ENCODE results near the gene S100A8.
"Not testable (repeated sequence)": the region's sequence is repeated elsewhere in the genome, so short reads cannot be mapped to it uniquely, and the experiment has no call there.

The S100A8 gene

GRCh38 chr1:153390938-153391710 is at the start of gene S100A8:
Gene S100A8, minus strand, starts transcription at chr1:153391073. Its CDS starts 538 bp downstream, at chr1:153390535.
- in situ Hi-C loops (cut with HindIII; ENCODE audit: low sequenced_read_pairs), result no loop called here

GRCh38 chr1:153439273-153439672 is 48.4 kb upstream of the S100A8 start:
- in situ Hi-C loops (cut with HindIII; ENCODE audit: low sequenced_read_pairs), result no loop called here

GRCh38 chr1:153438599-153438998 is 47.7 kb upstream of the S100A8 start:
- in situ Hi-C loops (cut with HindIII; ENCODE audit: low sequenced_read_pairs), result no loop called here

- in situ Hi-C loops (cut with HindIII; ENCODE audit: low sequenced_read_pairs), result no loop called here
Observed at GRCh38 chr1:153437236-153437635, 46.4 kb upstream of the S100A8 start.

- in situ Hi-C loops (cut with HindIII; ENCODE audit: low sequenced_read_pairs), result no loop called here
Observed at GRCh38 chr1:153434746-153435455, 44.0 kb upstream of the S100A8 start.

- in situ Hi-C loops (cut with HindIII; ENCODE audit: low sequenced_read_pairs), result no loop called here
Observed at GRCh38 chr1:153432874-153433681, 42.2 kb upstream of the S100A8 start.

GRCh38 chr1:153431928-153432327 is 41.1 kb upstream of the S100A8 start:
- in situ Hi-C loops (cut with HindIII; ENCODE audit: low sequenced_read_pairs), result no loop called here

GRCh38 chr1:153431427-153431826 is 40.6 kb upstream of the S100A8 start:
- in situ Hi-C loops (cut with HindIII; ENCODE audit: low sequenced_read_pairs), result no loop called here

- in situ Hi-C loops (cut with HindIII; ENCODE audit: low sequenced_read_pairs), result no loop called here
Observed at GRCh38 chr1:153431002-153431401, 40.1 kb upstream of the S100A8 start.

GRCh38 chr1:153430561-153430960 is 39.7 kb upstream of the S100A8 start:
- in situ Hi-C loops (cut with HindIII; ENCODE audit: low sequenced_read_pairs), result no loop called here

- in situ Hi-C loops (cut with HindIII; ENCODE audit: low sequenced_read_pairs), result no loop called here
Observed at GRCh38 chr1:153430166-153430553, 39.3 kb upstream of the S100A8 start.

- in situ Hi-C loops (cut with HindIII; ENCODE audit: low sequenced_read_pairs), result no loop called here
Observed at GRCh38 chr1:153429266-153430165, 38.6 kb upstream of the S100A8 start.

GRCh38 chr1:153428791-153429190 is 37.9 kb upstream of the S100A8 start:
- in situ Hi-C loops (cut with HindIII; ENCODE audit: low sequenced_read_pairs), result no loop called here

GRCh38 chr1:153428073-153428638 is 37.3 kb upstream of the S100A8 start:
- in situ Hi-C loops (cut with HindIII; ENCODE audit: low sequenced_read_pairs), result no loop called here

- in situ Hi-C loops (cut with HindIII; ENCODE audit: low sequenced_read_pairs), result no loop called here
Observed at GRCh38 chr1:153426809-153427208, 35.9 kb upstream of the S100A8 start.

- in situ Hi-C loops (cut with HindIII; ENCODE audit: low sequenced_read_pairs), result no loop called here
Observed at GRCh38 chr1:153422450-153423068, 31.7 kb upstream of the S100A8 start.

GRCh38 chr1:153420306-153420705 is 29.4 kb upstream of the S100A8 start:
- in situ Hi-C loops (cut with HindIII; ENCODE audit: low sequenced_read_pairs), result no loop called here

- in situ Hi-C loops (cut with HindIII; ENCODE audit: low sequenced_read_pairs), result not testable (repeated sequence)
Observed at GRCh38 chr1:153419436-153419793, 28.5 kb upstream of the S100A8 start.

GRCh38 chr1:153418758-153419435 is 28.0 kb upstream of the S100A8 start:
- in situ Hi-C loops (cut with HindIII; ENCODE audit: low sequenced_read_pairs), result not testable (repeated sequence)
